GM18870 (cell line): ENCODE data around the gene EEF1G.

Experiments
- ATAC-seq: cut with Tn5 transposase; IDR thresholded peaks from one replicate; pipeline ENCODE4 v1.9.1; 2021; ENCODE audit warnings: moderate library complexity; ENCODE audit not compliant: unreplicated experiment

Gene EEF1G

GRCh38 chr11:62542750-62543567 lies 30.7 kb downstream of the EEF1G start:
- no peak for ATAC-seq

GRCh38 chr11:62542111-62542745 lies 31.5 kb downstream of the EEF1G start:
- ATAC-seq, result no peak

DNA sequence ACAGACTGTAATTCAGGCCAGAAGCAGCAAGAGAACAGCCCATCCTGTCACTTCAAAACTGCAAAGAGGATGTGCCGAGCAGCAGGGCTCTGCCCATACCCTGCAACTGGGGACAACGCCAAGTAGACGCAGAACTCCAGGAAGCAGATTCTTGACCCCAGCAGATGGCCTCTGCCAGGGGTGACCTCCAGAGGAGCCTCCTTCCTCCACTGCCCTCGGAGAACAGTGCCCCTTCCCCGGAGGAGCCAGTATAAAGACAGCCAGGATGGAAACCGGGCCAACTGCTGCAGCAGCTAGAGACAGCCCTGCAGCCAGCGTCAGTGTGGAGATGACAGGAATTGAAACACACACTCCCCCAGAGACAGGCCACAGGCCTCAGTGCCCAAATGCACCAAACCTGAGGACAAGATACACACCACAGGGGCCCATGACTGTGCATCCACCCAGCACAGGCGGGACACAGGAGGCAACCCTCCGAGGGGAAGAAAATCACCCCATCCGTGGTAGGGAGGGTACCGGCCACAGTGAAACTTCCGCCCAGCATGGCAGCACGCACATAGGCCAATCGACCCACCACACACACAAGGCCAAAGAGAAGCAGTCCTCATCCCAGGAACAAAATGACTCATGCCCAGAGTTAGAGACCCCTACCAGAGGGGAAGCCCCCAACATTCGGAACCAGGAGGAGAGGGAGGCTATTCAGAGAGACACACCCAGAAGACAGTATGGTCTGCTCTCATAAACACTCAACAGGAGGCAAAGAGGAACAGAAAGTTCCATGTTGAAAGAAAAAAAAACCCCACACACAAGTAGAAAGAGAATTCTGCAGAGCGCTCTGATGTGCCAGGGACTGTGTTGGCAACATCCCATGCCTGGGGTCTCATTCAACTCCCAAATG lies 32.6 kb downstream of the EEF1G start:
- ATAC-seq, result peak; percentile 53

DNA sequence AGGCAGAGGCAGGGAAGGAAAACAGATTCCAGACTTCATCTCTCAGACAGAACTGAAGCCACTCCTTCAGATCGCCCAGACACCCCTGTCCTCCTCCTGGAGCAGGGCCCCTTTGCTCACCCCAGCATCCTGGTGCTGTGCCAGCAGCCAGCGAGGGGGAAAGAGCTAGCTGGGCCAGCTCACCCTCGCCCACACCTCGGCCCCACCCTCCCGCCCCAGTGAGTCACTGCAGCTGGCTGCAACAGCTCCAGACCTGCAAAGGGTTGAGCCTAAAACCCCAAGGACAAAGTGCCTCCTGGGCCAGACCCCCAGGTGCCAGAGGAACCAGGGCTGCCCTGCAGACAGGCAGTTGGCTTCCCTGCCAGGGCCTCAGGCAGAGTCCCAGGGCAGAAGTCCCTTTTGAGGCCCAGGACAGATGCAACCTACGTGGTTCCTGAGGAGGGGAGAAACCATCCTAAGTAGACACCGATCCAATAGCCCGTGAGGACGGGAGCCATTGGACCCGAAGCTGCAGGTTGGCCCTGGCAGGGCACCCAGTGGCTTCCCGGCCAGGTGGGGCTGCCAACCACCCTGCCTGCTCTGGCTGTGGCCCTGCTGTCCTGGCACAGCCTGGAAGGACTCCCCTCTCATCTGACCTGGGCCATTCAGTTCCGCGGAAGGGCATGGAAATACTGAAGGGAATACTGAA lies 34.3 kb downstream of the EEF1G start:
- no peak for ATAC-seq

DNA sequence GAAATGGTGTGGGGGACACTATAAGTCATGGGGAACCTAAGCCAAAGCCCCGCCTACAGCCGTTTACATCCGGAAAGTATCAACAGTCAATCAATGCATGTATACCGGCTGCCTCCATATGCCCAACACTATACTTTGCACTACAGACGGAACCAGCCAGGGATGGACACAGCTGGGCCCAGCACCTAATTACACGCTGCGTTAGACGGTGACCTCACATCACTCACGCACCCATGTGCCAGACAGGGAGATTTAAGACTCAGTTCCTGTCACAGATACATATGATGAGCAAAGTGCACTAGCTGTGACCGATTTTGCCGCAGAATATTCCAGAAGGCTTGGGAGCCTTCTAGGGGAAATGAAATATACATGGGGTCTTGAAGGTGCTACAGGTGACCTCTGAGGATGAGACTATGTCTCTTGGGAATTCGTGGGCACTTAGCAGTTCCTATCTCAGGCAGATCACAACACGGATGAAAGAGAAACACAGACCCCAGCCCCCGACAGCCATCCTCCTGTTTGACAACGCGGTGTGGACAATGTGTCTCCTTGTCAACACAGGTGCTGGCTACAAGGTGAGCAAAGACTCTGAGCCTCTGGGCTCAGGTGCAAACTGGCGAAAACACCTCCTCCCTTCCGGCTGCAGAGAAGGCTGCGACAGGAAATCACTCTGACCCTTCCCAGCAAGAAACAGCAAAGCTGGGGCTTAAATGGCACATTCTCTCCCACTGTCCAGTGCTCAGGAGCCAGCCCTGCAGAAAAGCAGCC lies 35.0 kb downstream of the EEF1G start:
- ATAC-seq, result no peak

- ATAC-seq, result no peak
Measured at GRCh38 chr11:62536301-62536957, 37.3 kb downstream of the EEF1G start.

- ATAC-seq, result no peak
Measured at GRCh38 chr11:62535802-62536201, 37.9 kb downstream of the EEF1G start.

DNA sequence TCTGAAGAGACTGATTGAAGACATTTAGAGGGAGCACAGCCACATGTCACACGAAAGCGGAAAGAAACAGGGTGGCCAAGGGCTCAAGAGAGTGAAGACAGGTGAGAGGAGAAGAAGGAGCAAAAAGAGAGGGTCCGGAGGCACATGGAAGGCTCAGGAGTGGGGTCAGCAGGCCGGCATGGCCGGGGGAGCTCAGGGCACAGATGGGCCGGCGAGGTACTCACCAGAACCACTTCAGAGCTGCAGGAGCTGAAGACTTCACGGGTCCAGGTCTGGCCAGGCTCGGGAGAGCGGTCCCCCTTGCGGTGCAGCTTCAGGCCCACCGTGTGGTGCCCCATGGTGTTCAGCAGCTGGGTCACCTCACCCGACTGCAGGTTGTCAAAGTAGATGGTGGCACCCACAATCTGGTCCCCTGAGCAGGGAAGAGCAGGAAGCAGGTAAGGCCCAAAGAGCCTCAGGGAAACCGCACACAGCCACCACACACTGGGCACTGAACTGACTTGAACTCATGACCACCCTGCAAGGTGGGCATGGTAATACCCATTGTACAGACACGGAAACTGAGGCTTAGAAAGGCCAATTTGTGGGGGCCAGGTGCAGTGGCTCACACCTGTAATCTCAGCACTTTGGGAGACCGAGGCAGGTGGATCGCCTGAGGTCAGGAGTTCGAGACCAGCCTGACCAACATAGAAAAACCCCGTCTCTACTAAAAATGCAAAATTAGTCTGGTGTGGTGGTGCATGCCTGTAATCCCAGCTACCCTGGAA lies 38.7 kb downstream of the EEF1G start:
- no peak for ATAC-seq

- no peak for ATAC-seq
Measured at GRCh38 chr11:62532096-62532495, 41.6 kb downstream of the EEF1G start.

- no peak for ATAC-seq
Measured at GRCh38 chr11:62516736-62517371, 56.8 kb downstream of the EEF1G start.

GRCh38 chr11:62514151-62514550 lies 59.5 kb downstream of the EEF1G start:
- no peak for ATAC-seq

DNA sequence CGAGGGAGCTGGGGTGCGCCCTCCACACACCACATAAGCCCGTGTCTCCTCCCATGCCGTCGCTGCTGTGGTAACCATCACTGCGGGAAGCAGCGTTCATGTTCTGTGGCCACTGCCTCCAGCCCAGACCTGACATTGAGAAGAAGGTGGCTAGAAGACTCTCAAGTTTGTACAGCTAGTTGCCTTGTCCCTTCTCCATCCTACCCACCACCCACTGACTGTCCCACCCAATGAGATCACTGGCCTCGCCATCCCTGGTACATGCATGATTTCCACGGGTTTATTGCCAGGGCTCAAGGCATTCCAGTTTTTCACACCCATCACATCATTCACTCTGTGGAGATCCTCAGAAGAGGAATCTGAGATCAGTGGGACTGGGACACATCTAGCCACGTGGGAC lies 60.1 kb downstream of the EEF1G start:
- no peak for ATAC-seq

- no peak for ATAC-seq
Measured at GRCh38 chr11:62512961-62513360, 60.7 kb downstream of the EEF1G start.
